DMS153 (cell line): ENCODE data around the gene VTA1.
"Not testable (repeated sequence)": the region's sequence is repeated elsewhere in the genome, so short reads cannot be mapped to it uniquely, and the experiment has no call there.

ENCODE experiments used
- DNase-seq: peaks from one replicate; lab custom pipeline; 2025; lab: John Stamatoyannopoulos, UW

The VTA1 gene

GRCh38 chr6:142225552-142225951, 78.5 kb downstream of the VTA1 start:
- DNase-seq = no peak

GRCh38 chr6:142226731-142227130, 79.7 kb downstream of the VTA1 start:
- DNase-seq = no peak

GRCh38 chr6:142229518-142230270, 82.6 kb downstream of the VTA1 start:
- not testable (repeated sequence) for DNase-seq

- DNase-seq = peak; percentile 32
Measured at GRCh38 chr6:142232206-142233044, 85.4 kb downstream of the VTA1 start.

GRCh38 chr6:142233945-142234682, 87.1 kb downstream of the VTA1 start:
- DNase-seq = no peak

GRCh38 chr6:142235272-142235671, 88.2 kb downstream of the VTA1 start:
- DNase-seq = no peak

- no peak for DNase-seq
Measured at GRCh38 chr6:142235791-142236190, 88.7 kb downstream of the VTA1 start.

- DNase-seq = no peak
Measured at GRCh38 chr6:142236691-142237090, 89.6 kb downstream of the VTA1 start.

- no peak for DNase-seq
Measured at GRCh38 chr6:142238881-142239280, 91.8 kb downstream of the VTA1 start.

- no peak for DNase-seq
Measured at GRCh38 chr6:142240179-142240578, 93.1 kb downstream of the VTA1 start.

- no peak for DNase-seq
Measured at GRCh38 chr6:142241061-142241460, 94.0 kb downstream of the VTA1 start.

- DNase-seq = no peak
Measured at GRCh38 chr6:142242269-142242668, 95.2 kb downstream of the VTA1 start.

GRCh38 chr6:142246960-142247359, 99.9 kb downstream of the VTA1 start:
- DNase-seq = no peak

- no peak for DNase-seq
Measured at GRCh38 chr6:142249266-142249665, 102.2 kb downstream of the VTA1 start.

GRCh38 chr6:142251930-142252445, 104.9 kb downstream of the VTA1 start:
- no peak for DNase-seq

GRCh38 chr6:142254513-142254912, 107.5 kb downstream of the VTA1 start:
- no peak for DNase-seq

GRCh38 chr6:142255785-142256184, 108.7 kb downstream of the VTA1 start:
- no peak for DNase-seq

- DNase-seq = no peak
Measured at GRCh38 chr6:142258305-142258704, 111.2 kb downstream of the VTA1 start.

GRCh38 chr6:142258757-142259156, 111.7 kb downstream of the VTA1 start:
- DNase-seq = no peak

GRCh38 chr6:142260748-142261147, 113.7 kb downstream of the VTA1 start:
- DNase-seq = no peak

- no peak for DNase-seq
Measured at GRCh38 chr6:142262231-142262630, 115.2 kb downstream of the VTA1 start.

GRCh38 chr6:142265476-142265875, 118.4 kb downstream of the VTA1 start:
- no peak for DNase-seq
